ENCODE measurements around the gene AHI1. TPM values are rescaled to one million over a fixed set of nuclear protein-coding genes. Genes with fewer than 3 reads are reported as not detected.

The AHI1 gene
- total and polyA plus RNA-seq, 10 of the 15 experiments (the other 5 are each of a cell fraction or from before 2014, with no cell fraction given), result 3.2 to 9.5 (median 4.6) TPM

GRCh38 chr6:135505648-135506047 lies 8.1 kb upstream of the AHI1 start:
- H3K4me1 ChIP-seq (ENCODE audit: control insufficient read depth, insufficient read depth, low read length), result no peaks in the 10 kb centered on the region
- H3K4me3 ChIP-seq, result no peak overlapping the region
- in situ Hi-C loops (cut with MboI), result no loop called here
- no peak for ATAC-seq
- ChIA-PET CTCF (interaction anchor here (0.6 to 3.0 kb wide), 14 partner anchors 7 to 725 kb away, joined by 3 to 14 read pairs (median 5); no protein-coding TSS in a partner anchor), SMC1A (ENCODE audit: uncharacterized antibody, unreplicated experiment) (interaction anchor here (1.2 to 1.5 kb wide), 3 partner anchors 8 to 57 kb away, joined by 3 to 5 read pairs (median 5); partner anchors contain the start of gene AHI1), RAD21 (ENCODE audit: unreplicated experiment) (interaction anchor here (1.3 to 2.1 kb wide), 5 partner anchors 30 to 721 kb away, joined by 4 to 8 read pairs (median 5); no protein-coding TSS in a partner anchor), POLR2A (no interaction called here)
- H3K27ac ChIP-seq (ENCODE audit: control insufficient read depth, insufficient read depth), result no peak overlapping the region
- WGBS (ENCODE audit: insufficient coverage, insufficient replicate concordance, low lambda C conversion rate, missing lambda C conversion rate), result 0% methylated on average over 1 of the region's 1 CpG
- FAIRE-seq, result no peak
- intact Hi-C loops (cut with micrococcal nuclease; ENCODE audit: unreplicated experiment), result loop anchor here (1.0 to 5.0 kb wide), 3 partner anchors 405 to 812 kb away; no protein-coding TSS in a partner anchor
- no peaks in the 10 kb centered on the region for H3K79me2 ChIP-seq (ENCODE audit: control insufficient read depth, insufficient read depth, low read length)
- DNase-seq (ENCODE audit: low read depth, low spot score), result no peak
- H3K27me3 ChIP-seq (replicated peaks in 1 of 2; ENCODE audit: control insufficient read depth in 2 of 2, insufficient read depth in 2 of 2, low read length in 1 of 2), result no peaks in the 10 kb centered on the region; a peak in 1 of 4 replicates
- H3K9ac ChIP-seq (ENCODE audit: control insufficient read depth, insufficient read depth, low read length), result no peak overlapping the region
- H3K9me3 ChIP-seq (replicated peaks; ENCODE audit: control insufficient read depth, insufficient read depth, low read length), result no peaks in the 10 kb centered on the region
- BruUV-seq (replicated peaks), result no TSS peak
- no peak overlapping the region for H3K4me2 ChIP-seq (ENCODE audit: control insufficient read depth, insufficient read depth)
- no peaks in the 10 kb centered on the region for H4K20me1 ChIP-seq (ENCODE audit: control insufficient read depth, insufficient read depth)
- TF ChIP-seq PAX5 (IDR thresholded peaks at IDR 0.05; ENCODE audit: borderline replicate concordance, low read depth, low read length) (no peak), EED (IDR thresholded peaks at IDR 0.05; ENCODE audit: low read depth) (no peak), GATAD2B (conservative IDR thresholded peaks at IDR 0.05; ENCODE audit: low read depth) (no peak), POU2F2 (IDR thresholded peaks at IDR 0.05; ENCODE audit: borderline replicate concordance, low read depth, low read length) (no peak), ZNF217 (IDR thresholded peaks at IDR 0.05) (no peak), RCOR1 (conservative IDR thresholded peaks at IDR 0.05; ENCODE audit: low read depth, low read length) (no peak), SUPT20H (IDR thresholded peaks at IDR 0.05; ENCODE audit: borderline replicate concordance, control insufficient read depth, low read depth, low read length) (no peak), YBX1 (IDR thresholded peaks at IDR 0.05) (no peak), TCF7 (IDR thresholded peaks at IDR 0.05; ENCODE audit: borderline replicate concordance) (no peak), RB1 (IDR thresholded peaks at IDR 0.05; ENCODE audit: borderline replicate concordance) (no peak), GABPA (IDR thresholded peaks at IDR 0.05; ENCODE audit: low read depth) (no peak), MYB (IDR thresholded peaks at IDR 0.05; ENCODE audit: borderline replicate concordance, low read depth, low read length) (no peak)
- TF ChIP-seq, protein P1, sequence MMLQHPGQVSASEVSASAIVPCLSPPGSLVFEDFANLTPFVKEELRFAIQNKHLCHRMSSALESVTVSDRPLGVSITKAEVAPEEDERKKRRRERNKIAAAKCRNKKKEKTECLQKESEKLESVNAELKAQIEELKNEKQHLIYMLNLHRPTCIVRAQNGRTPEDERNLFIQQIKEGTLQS (IDR thresholded peaks at IDR 0.05; ENCODE audit: borderline replicate concordance, extremely low read depth, low read depth, low read length), result no peak
- TF ChIP-seq, protein P2, sequence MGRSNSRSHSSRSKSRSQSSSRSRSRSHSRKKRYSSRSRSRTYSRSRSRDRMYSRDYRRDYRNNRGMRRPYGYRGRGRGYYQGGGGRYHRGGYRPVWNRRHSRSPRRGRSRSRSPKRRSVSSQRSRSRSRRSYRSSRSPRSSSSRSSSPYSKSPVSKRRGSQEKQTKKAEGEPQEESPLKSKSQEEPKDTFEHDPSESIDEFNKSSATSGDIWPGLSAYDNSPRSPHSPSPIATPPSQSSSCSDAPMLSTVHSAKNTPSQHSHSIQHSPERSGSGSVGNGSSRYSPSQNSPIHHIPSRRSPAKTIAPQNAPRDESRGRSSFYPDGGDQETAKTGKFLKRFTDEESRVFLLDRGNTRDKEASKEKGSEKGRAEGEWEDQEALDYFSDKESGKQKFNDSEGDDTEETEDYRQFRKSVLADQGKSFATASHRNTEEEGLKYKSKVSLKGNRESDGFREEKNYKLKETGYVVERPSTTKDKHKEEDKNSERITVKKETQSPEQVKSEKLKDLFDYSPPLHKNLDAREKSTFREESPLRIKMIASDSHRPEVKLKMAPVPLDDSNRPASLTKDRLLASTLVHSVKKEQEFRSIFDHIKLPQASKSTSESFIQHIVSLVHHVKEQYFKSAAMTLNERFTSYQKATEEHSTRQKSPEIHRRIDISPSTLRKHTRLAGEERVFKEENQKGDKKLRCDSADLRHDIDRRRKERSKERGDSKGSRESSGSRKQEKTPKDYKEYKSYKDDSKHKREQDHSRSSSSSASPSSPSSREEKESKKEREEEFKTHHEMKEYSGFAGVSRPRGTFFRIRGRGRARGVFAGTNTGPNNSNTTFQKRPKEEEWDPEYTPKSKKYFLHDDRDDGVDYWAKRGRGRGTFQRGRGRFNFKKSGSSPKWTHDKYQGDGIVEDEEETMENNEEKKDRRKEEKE (IDR thresholded peaks at IDR 0.05), result no peak
- TF ChIP-seq, protein P3, sequence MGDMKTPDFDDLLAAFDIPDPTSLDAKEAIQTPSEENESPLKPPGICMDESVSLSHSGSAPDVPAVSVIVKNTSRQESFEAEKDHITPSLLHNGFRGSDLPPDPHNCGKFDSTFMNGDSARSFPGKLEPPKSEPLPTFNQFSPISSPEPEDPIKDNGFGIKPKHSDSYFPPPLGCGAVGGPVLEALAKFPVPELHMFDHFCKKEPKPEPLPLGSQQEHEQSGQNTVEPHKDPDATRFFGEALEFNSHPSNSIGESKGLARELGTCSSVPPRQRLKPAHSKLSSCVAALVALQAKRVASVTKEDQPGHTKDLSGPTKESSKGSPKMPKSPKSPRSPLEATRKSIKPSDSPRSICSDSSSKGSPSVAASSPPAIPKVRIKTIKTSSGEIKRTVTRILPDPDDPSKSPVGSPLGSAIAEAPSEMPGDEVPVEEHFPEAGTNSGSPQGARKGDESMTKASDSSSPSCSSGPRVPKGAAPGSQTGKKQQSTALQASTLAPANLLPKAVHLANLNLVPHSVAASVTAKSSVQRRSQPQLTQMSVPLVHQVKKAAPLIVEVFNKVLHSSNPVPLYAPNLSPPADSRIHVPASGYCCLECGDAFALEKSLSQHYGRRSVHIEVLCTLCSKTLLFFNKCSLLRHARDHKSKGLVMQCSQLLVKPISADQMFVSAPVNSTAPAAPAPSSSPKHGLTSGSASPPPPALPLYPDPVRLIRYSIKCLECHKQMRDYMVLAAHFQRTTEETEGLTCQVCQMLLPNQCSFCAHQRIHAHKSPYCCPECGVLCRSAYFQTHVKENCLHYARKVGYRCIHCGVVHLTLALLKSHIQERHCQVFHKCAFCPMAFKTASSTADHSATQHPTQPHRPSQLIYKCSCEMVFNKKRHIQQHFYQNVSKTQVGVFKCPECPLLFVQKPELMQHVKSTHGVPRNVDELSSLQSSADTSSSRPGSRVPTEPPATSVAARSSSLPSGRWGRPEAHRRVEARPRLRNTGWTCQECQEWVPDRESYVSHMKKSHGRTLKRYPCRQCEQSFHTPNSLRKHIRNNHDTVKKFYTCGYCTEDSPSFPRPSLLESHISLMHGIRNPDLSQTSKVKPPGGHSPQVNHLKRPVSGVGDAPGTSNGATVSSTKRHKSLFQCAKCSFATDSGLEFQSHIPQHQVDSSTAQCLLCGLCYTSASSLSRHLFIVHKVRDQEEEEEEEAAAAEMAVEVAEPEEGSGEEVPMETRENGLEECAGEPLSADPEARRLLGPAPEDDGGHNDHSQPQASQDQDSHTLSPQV (IDR thresholded peaks at IDR 0.05), result no peak
- H2AFZ ChIP-seq (ENCODE audit: control insufficient read depth, low read depth, low read length), result no peak overlapping the region
- no peaks in the 10 kb centered on the region for H3K36me3 ChIP-seq (ENCODE audit: control insufficient read depth in 2 of 2, insufficient read depth in 2 of 2, low read length in 1 of 2)

Measured in GM12878 (cell line).